Measurements from ENCODE around the gene POTEM. TPM values are rescaled to one million over a fixed set of nuclear protein-coding genes. Genes with fewer than 3 reads are reported as not detected.
A peak's percentile ranks its signal among the peaks of the same experiment; 100 is the strongest.
"Not testable (repeated sequence)": the region's sequence is repeated elsewhere in the genome, so short reads cannot be mapped to it uniquely, and the experiment has no call there.

The POTEM gene
- total RNA-seq, 2 experiments from 2014 or later, result not detected

DNA sequence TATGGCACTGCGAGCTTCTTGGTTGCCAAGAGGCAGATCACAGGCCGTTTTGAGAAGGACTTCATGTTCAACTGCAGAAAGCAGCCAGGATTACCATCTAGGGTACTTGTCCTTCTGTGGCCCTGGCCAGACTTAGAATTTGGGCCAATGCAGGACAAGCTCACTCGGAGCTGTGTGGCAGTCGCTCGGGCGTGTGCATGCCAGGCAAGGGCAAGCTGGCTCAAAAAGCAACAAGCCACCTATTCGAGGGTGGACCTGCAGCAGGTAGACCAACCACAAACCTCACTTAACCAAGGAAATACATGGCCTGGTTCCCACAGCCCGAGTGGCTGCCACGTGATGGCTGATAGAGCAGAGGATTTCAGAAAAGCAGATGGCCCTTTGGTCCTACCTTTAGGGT is 39.3 kb downstream of the POTEM start:
- H3K36me3 Mint-ChIP-seq (ENCODE audit: low read depth); H3K27ac ChIP-seq (ENCODE audit: low read depth in 1 of 2, low read length in 2 of 2); H3K27me3 ChIP-seq (ENCODE audit: control insufficient read depth in 1 of 2, insufficient read depth in 2 of 2, low read length in 2 of 2); H3K9me3 Mint-ChIP-seq; H3K4me3 ChIP-seq (ENCODE audit: low read length); H3K27me3 Mint-ChIP-seq; H3K9me3 ChIP-seq (ENCODE audit: control insufficient read depth in 1 of 2, insufficient read depth in 1 of 2, low read length in 2 of 2); CTCF ChIA-PET; POLR2A ChIA-PET; H3K4me3 Mint-ChIP-seq; H3K36me3 ChIP-seq (ENCODE audit: insufficient read depth, low read length); intact Hi-C loops (cut with DNase I, micrococcal nuclease); DNase-seq; H3K4me1 ChIP-seq (ENCODE audit: insufficient read depth, low read length); ATAC-seq (ENCODE audit: poor library complexity); H3K27ac Mint-ChIP-seq; H3K4me1 Mint-ChIP-seq (ENCODE audit: low read depth): not testable (repeated sequence)

DNA sequence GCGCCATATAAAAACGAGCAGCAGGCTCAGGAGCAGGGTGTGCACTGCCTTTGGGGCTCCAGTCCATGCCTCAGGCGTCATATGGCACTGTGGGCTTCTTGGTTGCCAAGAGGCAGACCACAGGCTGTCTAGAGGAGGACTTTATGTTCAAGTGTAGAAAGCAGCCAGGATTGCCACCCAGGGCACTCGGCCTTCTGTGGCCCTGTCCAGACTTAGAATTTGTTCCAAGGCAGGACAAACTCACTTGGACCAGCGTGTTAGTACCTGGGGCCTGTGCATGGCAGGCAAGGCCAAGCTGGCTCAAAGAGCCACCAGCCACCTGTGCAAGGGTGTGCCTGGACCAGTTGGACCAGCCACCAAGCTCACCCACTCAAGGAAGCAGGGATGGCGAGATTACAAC is 40.4 kb downstream of the POTEM start:
- ATAC-seq (ENCODE audit: poor library complexity); H3K27me3 ChIP-seq (ENCODE audit: control insufficient read depth in 1 of 2, insufficient read depth in 2 of 2, low read length in 2 of 2); H3K27ac ChIP-seq (ENCODE audit: low read depth in 1 of 2, low read length in 2 of 2); H3K9me3 ChIP-seq (ENCODE audit: control insufficient read depth in 1 of 2, insufficient read depth in 1 of 2, low read length in 2 of 2); H3K9me3 Mint-ChIP-seq; H3K4me3 Mint-ChIP-seq; H3K27me3 Mint-ChIP-seq; DNase-seq; H3K4me1 ChIP-seq (ENCODE audit: insufficient read depth, low read length); POLR2A ChIA-PET; H3K36me3 Mint-ChIP-seq (ENCODE audit: low read depth); intact Hi-C loops (cut with DNase I, micrococcal nuclease); H3K4me1 Mint-ChIP-seq (ENCODE audit: low read depth); H3K27ac Mint-ChIP-seq; H3K36me3 ChIP-seq (ENCODE audit: insufficient read depth, low read length); CTCF ChIA-PET; H3K4me3 ChIP-seq (ENCODE audit: low read length): not testable (repeated sequence)

DNA sequence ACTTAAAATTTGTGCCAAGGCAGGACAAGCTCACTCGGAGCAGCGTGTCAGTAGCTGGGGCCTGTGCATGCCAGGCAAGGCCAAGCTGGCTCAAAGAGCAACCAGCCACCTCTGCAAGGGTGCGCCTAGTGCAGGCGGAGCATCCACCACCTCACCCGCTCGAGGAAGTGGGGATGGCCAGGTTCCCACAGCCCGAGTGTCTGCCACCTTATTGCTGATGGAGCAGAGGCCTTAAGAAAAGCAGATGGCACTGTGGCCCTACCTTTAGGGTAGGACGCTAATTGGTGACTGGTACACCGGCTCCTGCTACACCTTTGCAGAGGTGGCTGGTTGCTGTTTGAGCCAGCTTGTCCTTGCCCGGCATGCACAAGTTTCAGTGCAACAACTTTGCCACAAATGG is 43.8 kb downstream of the POTEM start:
- H3K36me3 ChIP-seq (ENCODE audit: insufficient read depth, low read length); H3K4me3 Mint-ChIP-seq; DNase-seq; H3K27ac ChIP-seq (ENCODE audit: low read depth in 1 of 2, low read length in 2 of 2); intact Hi-C loops (cut with DNase I, micrococcal nuclease); POLR2A ChIA-PET; H3K27ac Mint-ChIP-seq; H3K4me1 ChIP-seq (ENCODE audit: insufficient read depth, low read length); H3K4me1 Mint-ChIP-seq (ENCODE audit: low read depth); H3K9me3 Mint-ChIP-seq; H3K36me3 Mint-ChIP-seq (ENCODE audit: low read depth); H3K9me3 ChIP-seq (ENCODE audit: control insufficient read depth in 1 of 2, insufficient read depth in 1 of 2, low read length in 2 of 2); H3K4me3 ChIP-seq (ENCODE audit: low read length); ATAC-seq (ENCODE audit: poor library complexity); CTCF ChIA-PET; H3K27me3 ChIP-seq (ENCODE audit: control insufficient read depth in 1 of 2, insufficient read depth in 2 of 2, low read length in 2 of 2); H3K27me3 Mint-ChIP-seq: not testable (repeated sequence)

DNA sequence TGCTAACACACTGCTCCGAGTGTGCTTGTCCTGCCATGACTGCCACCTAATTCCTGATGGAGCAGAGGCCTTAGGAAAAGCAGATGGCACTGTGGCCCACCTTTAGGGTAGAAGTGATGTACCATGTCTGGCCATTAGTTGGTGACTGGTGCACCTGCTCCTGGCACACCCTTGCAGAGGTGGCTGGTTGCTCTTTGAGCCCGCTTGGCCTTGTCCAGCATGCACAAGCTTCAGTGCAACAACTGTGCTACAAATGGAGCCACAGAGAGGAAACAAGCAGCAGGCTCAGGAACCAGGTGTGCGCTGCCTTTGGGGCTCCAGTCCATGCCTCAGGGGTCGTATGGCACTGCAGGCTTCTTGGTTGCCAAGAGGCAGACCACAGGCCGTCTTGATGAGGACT is 44.5 kb downstream of the POTEM start:
- H3K36me3 Mint-ChIP-seq (ENCODE audit: low read depth); H3K4me3 ChIP-seq (ENCODE audit: low read length); intact Hi-C loops (cut with DNase I, micrococcal nuclease); H3K4me1 Mint-ChIP-seq (ENCODE audit: low read depth); H3K27ac Mint-ChIP-seq; H3K4me1 ChIP-seq (ENCODE audit: insufficient read depth, low read length); ATAC-seq (ENCODE audit: poor library complexity); H3K27me3 Mint-ChIP-seq; H3K27me3 ChIP-seq (ENCODE audit: control insufficient read depth in 1 of 2, insufficient read depth in 2 of 2, low read length in 2 of 2); DNase-seq; H3K9me3 ChIP-seq (ENCODE audit: control insufficient read depth in 1 of 2, insufficient read depth in 1 of 2, low read length in 2 of 2); CTCF ChIA-PET; H3K9me3 Mint-ChIP-seq; POLR2A ChIA-PET; H3K27ac ChIP-seq (ENCODE audit: low read depth in 1 of 2, low read length in 2 of 2); H3K36me3 ChIP-seq (ENCODE audit: insufficient read depth, low read length); H3K4me3 Mint-ChIP-seq: not testable (repeated sequence)

DNA sequence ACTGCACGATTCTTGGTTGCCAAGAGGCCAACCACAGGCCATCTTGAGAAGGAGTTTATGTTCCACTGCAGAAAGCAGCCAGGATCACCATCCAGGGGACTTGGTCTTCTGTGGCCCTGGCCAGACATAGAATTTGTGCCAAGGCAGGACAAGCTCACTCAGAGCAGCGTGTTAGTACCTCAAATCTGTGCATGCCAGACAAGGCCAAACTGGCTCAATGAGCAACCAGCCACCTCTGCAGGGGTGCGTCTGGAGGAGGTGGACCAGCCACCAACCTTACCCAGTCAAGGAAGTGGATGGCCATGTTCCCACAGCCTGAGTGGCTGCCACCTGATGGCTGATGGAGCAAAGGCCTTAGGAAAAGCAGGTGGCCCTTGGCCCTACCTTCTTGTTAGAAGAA is 48.0 kb downstream of the POTEM start:
- H3K9me3 ChIP-seq (ENCODE audit: control insufficient read depth in 1 of 2, insufficient read depth in 1 of 2, low read length in 2 of 2); H3K27me3 ChIP-seq (ENCODE audit: control insufficient read depth in 1 of 2, insufficient read depth in 2 of 2, low read length in 2 of 2); H3K27me3 Mint-ChIP-seq; H3K36me3 Mint-ChIP-seq (ENCODE audit: low read depth); H3K4me3 Mint-ChIP-seq; H3K4me1 Mint-ChIP-seq (ENCODE audit: low read depth); ATAC-seq (ENCODE audit: poor library complexity); H3K4me3 ChIP-seq (ENCODE audit: low read length); H3K27ac Mint-ChIP-seq; intact Hi-C loops (cut with DNase I, micrococcal nuclease); DNase-seq; POLR2A ChIA-PET; CTCF ChIA-PET; H3K27ac ChIP-seq (ENCODE audit: low read depth in 1 of 2, low read length in 2 of 2); H3K36me3 ChIP-seq (ENCODE audit: insufficient read depth, low read length); H3K4me1 ChIP-seq (ENCODE audit: insufficient read depth, low read length); H3K9me3 Mint-ChIP-seq: not testable (repeated sequence)

DNA sequence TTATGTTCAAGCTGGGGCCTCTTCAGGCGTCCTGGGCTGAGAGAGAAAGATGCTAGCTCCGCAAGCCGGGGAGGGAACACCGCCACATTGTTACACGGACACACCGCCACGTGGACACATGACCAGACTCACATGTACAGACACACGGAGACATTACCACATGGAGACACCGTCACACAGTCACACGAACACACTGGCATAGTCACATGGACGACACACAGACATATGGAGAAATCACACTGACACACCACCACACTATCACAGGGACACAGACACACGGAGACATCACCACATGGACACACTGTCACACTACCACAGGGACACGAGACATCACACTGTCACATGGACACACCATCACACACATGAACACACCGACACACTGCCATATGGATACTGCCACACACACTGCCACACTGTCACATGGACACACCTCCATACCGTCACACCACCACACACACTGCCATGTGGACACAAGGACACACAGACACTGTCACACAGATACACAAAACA is 57.9 kb downstream of the POTEM start:
- H3K36me3 ChIP-seq (ENCODE audit: insufficient read depth, low read length); POLR2A ChIA-PET; H3K4me1 Mint-ChIP-seq (ENCODE audit: low read depth); DNase-seq; H3K36me3 Mint-ChIP-seq (ENCODE audit: low read depth); H3K27ac Mint-ChIP-seq; H3K4me1 ChIP-seq (ENCODE audit: insufficient read depth, low read length); H3K4me3 ChIP-seq (ENCODE audit: low read length); H3K9me3 Mint-ChIP-seq; H3K27me3 Mint-ChIP-seq; ATAC-seq (ENCODE audit: poor library complexity); H3K4me3 Mint-ChIP-seq; H3K27me3 ChIP-seq (ENCODE audit: control insufficient read depth in 1 of 2, insufficient read depth in 2 of 2, low read length in 2 of 2); H3K27ac ChIP-seq (ENCODE audit: low read depth in 1 of 2, low read length in 2 of 2); CTCF ChIA-PET; intact Hi-C loops (cut with DNase I, micrococcal nuclease); H3K9me3 ChIP-seq (ENCODE audit: control insufficient read depth in 1 of 2, insufficient read depth in 1 of 2, low read length in 2 of 2): not testable (repeated sequence)

DNA sequence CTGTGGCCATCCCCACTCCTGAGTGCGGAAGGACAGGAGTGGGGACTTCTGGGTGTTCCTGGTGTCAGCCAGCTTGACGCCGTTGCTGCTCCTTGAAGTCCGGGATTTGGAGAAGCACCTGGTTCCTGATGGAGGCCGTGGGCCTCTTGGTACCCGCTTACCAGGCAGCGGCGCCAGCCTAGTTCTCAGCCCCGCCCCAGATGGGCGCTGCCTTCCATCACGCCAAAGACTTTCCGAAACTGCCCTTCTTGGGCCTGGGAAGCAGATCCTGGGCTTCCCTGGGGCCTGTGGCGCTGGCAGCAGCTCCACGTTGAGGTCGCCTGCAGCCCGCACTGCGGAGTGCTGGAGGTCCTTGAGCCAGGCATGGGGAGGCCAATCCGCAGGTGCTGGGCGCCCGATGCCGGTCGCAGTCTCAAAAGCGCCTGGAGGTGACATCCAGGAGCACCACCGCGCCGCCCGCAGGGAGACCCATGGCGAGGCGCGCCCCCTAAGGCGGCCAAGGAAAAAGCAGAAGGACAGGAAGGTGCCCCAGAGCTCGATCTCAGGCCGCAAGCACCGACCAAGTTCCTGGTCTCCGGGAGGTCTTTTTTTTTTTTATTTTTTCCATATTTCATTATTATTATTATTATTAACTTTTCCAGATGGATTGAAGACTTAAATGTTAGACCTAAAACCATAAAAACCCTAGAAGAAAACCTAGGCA is 59.6 kb downstream of the POTEM start:
- intact Hi-C loops (cut with DNase I, micrococcal nuclease); H3K4me3 ChIP-seq (ENCODE audit: low read length); H3K4me1 Mint-ChIP-seq (ENCODE audit: low read depth); ATAC-seq (ENCODE audit: poor library complexity); H3K27ac ChIP-seq (ENCODE audit: low read depth in 1 of 2, low read length in 2 of 2); H3K36me3 Mint-ChIP-seq (ENCODE audit: low read depth); H3K27me3 Mint-ChIP-seq; H3K36me3 ChIP-seq (ENCODE audit: insufficient read depth, low read length); H3K4me3 Mint-ChIP-seq; POLR2A ChIA-PET; H3K9me3 ChIP-seq (ENCODE audit: control insufficient read depth in 1 of 2, insufficient read depth in 1 of 2, low read length in 2 of 2); H3K9me3 Mint-ChIP-seq; H3K27ac Mint-ChIP-seq; H3K27me3 ChIP-seq (ENCODE audit: control insufficient read depth in 1 of 2, insufficient read depth in 2 of 2, low read length in 2 of 2); H3K4me1 ChIP-seq (ENCODE audit: insufficient read depth, low read length); CTCF ChIA-PET: not testable (repeated sequence)
- peak in 1 of 14 experiments; percentile 1 for DNase-seq

All from CD4-positive, alpha-beta T cell (primary cell).